Body of pancreas (tissue), 4 donors: Measurements from ENCODE around the gene COX19. TPM values are rescaled to one million over a fixed set of nuclear protein-coding genes. Genes with fewer than 3 reads are reported as not detected.

ENCODE experiments used
- ATAC-seq: fragments of 150-250 bp; one replicate; pipeline ENCODE4 v1.9.1; 2016
- DNase-seq, 4 donors: peaks; one replicate each; pipeline ENCODE4 v3.0.0-alpha.2; 2019
- H3K27ac ChIP-seq, 4 donors: fragments of 200-600 bp; sonication (generic); 1 replicate in 3 of 4; 2 replicates in 1 of 4; pipeline versions ENCODE4 v1.5.1 to v1.6.1; 2016 to 2019; ENCODE audit warnings: mild to moderate bottlenecking in 1 of 4, mixed read lengths in 1 of 4, moderate library complexity in 1 of 4
- H3K27me3 ChIP-seq, 2 donors: fragments of 200-600 bp; sonication (generic); one replicate each; pipeline ENCODE4 v1.6.0; 2016; ENCODE audit warnings: mild to moderate bottlenecking in 1 of 2
- H3K36me3 ChIP-seq, 2 donors: fragments of 200-600 bp; sonication (generic); replicated peaks in 1 of 2; 2 replicates each; pipeline ENCODE4 v1.5.1; 2016; ENCODE audit warnings: low read depth in 2 of 2; ENCODE audit not compliant: insufficient read depth in 1 of 2
- H3K4me1 ChIP-seq: fragments of 200-600 bp; sonication (generic); one replicate; pipeline ENCODE4 v1.6.0; 2016
- H3K4me3 ChIP-seq, 2 donors: fragments of 200-600 bp; sonication (generic); 1 replicate in 1 of 2; 2 replicates in 1 of 2; pipeline ENCODE4 v1.5.1; 2016 to 2019
- H3K9me3 ChIP-seq, 3 donors: fragments of 200-600 bp; sonication (generic); 1 replicate in 2 of 3; 2 replicates in 1 of 3; pipeline ENCODE4 v1.5.1; 2016
- POLR2A ChIP-seq, 3 donors: fragments of 450-650 bp; IDR thresholded peaks; one replicate each; pipeline ENCODE4 v1.6.1; 2016; ENCODE audit warnings: antibody characterized with exemption in 3 of 3, mild to moderate bottlenecking in 2 of 3
- WGBS, 2 donors: methylation state at CpG; one replicate each; pipeline ENCODE4 v1.1.5; 2017; 5-methylcytosine and 5-hydroxymethylcytosine counted together
- intact Hi-C: fragments of 100-400 bp; cut with DNase I; formaldehyde crosslinking; loops from one replicate; pipeline ENCODE4 v1.15.1; 2023
- total RNA-seq, 2 donors: library from RNA; depleted of rRNA; stranded (reverse); fragments of >200 nt; gene quantifications; one replicate each; pipeline ENCODE4 v1.1.0, GENCODE V29; 2016
- TF ChIP-seq, protein P1 (sequence below), 7 experiments: fragments of 450-650 bp in 4 of 7; fragments of 200-600 bp in 3 of 7; sonication (generic) in 3 of 7; IDR thresholded peaks; one replicate each; pipeline ENCODE4 v1.5.1; 2016 to 2019; ENCODE audit warnings: antibody characterized with exemption in 7 of 7

The COX19 gene, protein sequence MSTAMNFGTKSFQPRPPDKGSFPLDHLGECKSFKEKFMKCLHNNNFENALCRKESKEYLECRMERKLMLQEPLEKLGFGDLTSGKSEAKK
- 10 to 100 TPM in 1 of 2 donors, 1 to 10 TPM in 1; 9.6 to 25.1 TPM for total RNA-seq

DNA sequence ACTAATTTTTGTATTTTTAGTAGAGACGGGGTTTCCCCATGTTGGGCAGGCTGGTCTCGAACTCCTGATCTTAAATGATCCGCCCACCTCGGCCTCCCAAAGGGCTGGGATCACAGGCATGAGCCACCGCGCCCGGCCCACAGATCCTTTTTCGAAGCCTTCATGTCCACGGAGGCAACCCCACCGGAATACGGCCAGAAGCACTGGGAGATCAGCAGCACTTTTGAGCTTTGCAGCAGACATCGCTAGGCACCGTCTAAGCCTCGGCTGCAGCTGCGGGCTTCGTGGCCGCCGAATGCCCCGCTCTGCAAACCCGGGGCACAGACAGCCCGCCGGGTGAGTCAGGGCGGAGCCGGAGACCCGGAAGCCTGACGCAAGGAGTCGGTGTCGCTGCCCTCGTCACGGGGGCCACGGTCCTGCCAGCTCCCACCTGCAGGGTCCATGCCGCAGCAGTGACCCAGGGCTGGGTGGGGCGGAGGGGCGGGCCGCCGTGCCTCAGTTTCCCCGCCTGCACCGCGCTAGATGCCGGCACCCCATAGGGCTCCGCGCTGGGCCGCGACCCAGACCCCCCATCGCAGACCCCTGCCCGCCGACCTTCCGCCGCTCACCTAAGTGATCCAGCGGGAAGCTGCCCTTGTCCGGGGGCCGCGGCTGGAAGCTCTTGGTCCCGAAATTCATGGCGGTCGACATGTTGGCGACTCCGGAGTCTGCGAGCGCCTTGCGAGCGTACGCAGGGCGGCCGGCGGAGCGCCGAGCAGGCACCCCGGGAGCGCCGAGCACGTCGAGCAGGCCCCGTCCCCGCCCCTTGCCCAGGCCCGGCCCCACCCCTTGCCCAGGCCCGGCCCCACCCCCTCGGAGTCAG is at the start of gene COX19:
TSS of gene COX19 (minus strand) at position 730 of the 862 bp plus-strand sequence. CDS start at position 690, 40 bp downstream.
- no peaks in the 10 kb centered on the region for H3K9me3 ChIP-seq
- TF ChIP-seq POLR2A (IDR thresholded peaks at IDR 0.05): peak; percentile 61 to 89 (median 87)
- TF ChIP-seq, protein P1, sequence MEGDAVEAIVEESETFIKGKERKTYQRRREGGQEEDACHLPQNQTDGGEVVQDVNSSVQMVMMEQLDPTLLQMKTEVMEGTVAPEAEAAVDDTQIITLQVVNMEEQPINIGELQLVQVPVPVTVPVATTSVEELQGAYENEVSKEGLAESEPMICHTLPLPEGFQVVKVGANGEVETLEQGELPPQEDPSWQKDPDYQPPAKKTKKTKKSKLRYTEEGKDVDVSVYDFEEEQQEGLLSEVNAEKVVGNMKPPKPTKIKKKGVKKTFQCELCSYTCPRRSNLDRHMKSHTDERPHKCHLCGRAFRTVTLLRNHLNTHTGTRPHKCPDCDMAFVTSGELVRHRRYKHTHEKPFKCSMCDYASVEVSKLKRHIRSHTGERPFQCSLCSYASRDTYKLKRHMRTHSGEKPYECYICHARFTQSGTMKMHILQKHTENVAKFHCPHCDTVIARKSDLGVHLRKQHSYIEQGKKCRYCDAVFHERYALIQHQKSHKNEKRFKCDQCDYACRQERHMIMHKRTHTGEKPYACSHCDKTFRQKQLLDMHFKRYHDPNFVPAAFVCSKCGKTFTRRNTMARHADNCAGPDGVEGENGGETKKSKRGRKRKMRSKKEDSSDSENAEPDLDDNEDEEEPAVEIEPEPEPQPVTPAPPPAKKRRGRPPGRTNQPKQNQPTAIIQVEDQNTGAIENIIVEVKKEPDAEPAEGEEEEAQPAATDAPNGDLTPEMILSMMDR (IDR thresholded peaks at IDR 0.05): no peak
- WGBS, 2 donors: 1% methylated on average over 69 of the region's 78 CpGs; no CpG with 5 or more reads in 1 of the 2 donors
- no peaks in the 10 kb centered on the region for H3K36me3 ChIP-seq
- ATAC-seq (peak; percentile 84), DNase-seq (peak; percentile 91 to 93 (median 92))
- peak within 1 kb of the TSS; percentile 96 to 99 (median 99) for H3K27ac ChIP-seq
- peaks cover 64% of the 10 kb centered on the region for H3K4me1 ChIP-seq
- intact Hi-C loops: no loop called here
- H3K27me3 ChIP-seq: no peaks in the 10 kb centered on the region
- peak within 1 kb of the TSS; percentile 98 to 100 for H3K4me3 ChIP-seq

- peak overlapping the region in 3 of 4 donors; percentile 97 to 99 (median 99) for H3K27ac ChIP-seq
- H3K27me3 ChIP-seq: no peaks in the 10 kb centered on the region
- no peak overlapping the region for H3K4me3 ChIP-seq
- H3K9me3 ChIP-seq: no peaks in the 10 kb centered on the region
- TF ChIP-seq, protein P1 (IDR thresholded peaks at IDR 0.05): no peak
- no peak for TF ChIP-seq POLR2A (IDR thresholded peaks at IDR 0.05)
- ATAC-seq: no peak
- no peak for DNase-seq
- intact Hi-C loops: no loop called here
- H3K36me3 ChIP-seq: no peaks in the 10 kb centered on the region
- 65 to 82% methylated on average over 15 of the region's 15 CpGs for WGBS, 2 donors
- peaks cover 67% of the 10 kb centered on the region for H3K4me1 ChIP-seq
These were observed 49.0 kb upstream of the COX19 start for GRCh38 chr7:1024331-1024841.

GRCh38 chr7:1022801-1023465 is 47.6 kb upstream of the COX19 start:
- Histone ChIP-seq H3K36me3 (no peaks in the 10 kb centered on the region), H3K4me3 (no peak overlapping the region), H3K27ac (no peak overlapping the region), H3K9me3 (no peaks in the 10 kb centered on the region), H3K27me3 (no peaks in the 10 kb centered on the region), H3K4me1 (peaks cover 56% of the 10 kb centered on the region)
- DNase-seq (no peak), ATAC-seq (no peak)
- 87 to 90% methylated on average over 22 to 36 of the region's 45 CpGs for WGBS, 2 donors
- TF ChIP-seq, protein P1 (IDR thresholded peaks at IDR 0.05): no peak
- TF ChIP-seq POLR2A (IDR thresholded peaks at IDR 0.05): no peak
- intact Hi-C loops: no loop called here

GRCh38 chr7:1022356-1022755 is 47.0 kb upstream of the COX19 start:
- H3K4me1 ChIP-seq: peaks cover 50% of the 10 kb centered on the region
- no peaks in the 10 kb centered on the region for H3K36me3 ChIP-seq
- TF ChIP-seq, protein P1 (IDR thresholded peaks at IDR 0.05): no peak
- TF ChIP-seq POLR2A (IDR thresholded peaks at IDR 0.05): no peak
- no peaks in the 10 kb centered on the region for H3K27me3 ChIP-seq
- DNase-seq: no peak
- no peak for ATAC-seq
- no peaks in the 10 kb centered on the region for H3K9me3 ChIP-seq
- intact Hi-C loops: no loop called here
- no peak overlapping the region for H3K27ac ChIP-seq
- no peak overlapping the region for H3K4me3 ChIP-seq
- WGBS, 2 donors: 91 to 95% methylated on average over 17 of the region's 17 CpGs
